Transverse colon (tissue), 4 donors: ENCODE measurements around the gene LRRC4C. TPM values are rescaled to one million over a fixed set of nuclear protein-coding genes. Genes with fewer than 3 reads are reported as not detected.

Source experiments
- DNase-seq: peaks from one replicate; pipeline ENCODE4 v3.0.0-alpha.2; 2019
- H3K27ac ChIP-seq, 4 donors: fragments of 200-600 bp; sonication (generic); 2 replicates each; pipeline ENCODE4 v1.5.1; 2016 to 2018; ENCODE audit warnings: inconsistent platforms in 4 of 4
- H3K27me3 ChIP-seq: fragments of 200-600 bp; sonication (generic); 2 replicates; pipeline ENCODE4 v1.5.1; 2017; ENCODE audit warnings: inconsistent platforms
- H3K36me3 ChIP-seq, 4 donors: fragments of 200-600 bp; sonication (generic); 2 replicates each; pipeline ENCODE4 v1.5.1; 2017 to 2019; ENCODE audit warnings: inconsistent platforms in 4 of 4
- H3K4me1 ChIP-seq, 4 donors: fragments of 200-600 bp; sonication (generic); 2 replicates each; pipeline ENCODE4 v1.5.1; 2017 to 2020; ENCODE audit warnings: inconsistent platforms in 4 of 4
- H3K4me3 ChIP-seq, 4 donors: fragments of 200-600 bp; sonication (generic); 1 replicate in 1 of 4; 2 replicates in 3 of 4; pipeline versions ENCODE4 v1.5.1 to v1.6.1; 2017 to 2019; ENCODE audit warnings: inconsistent platforms in 4 of 4
- H3K9me3 ChIP-seq, 2 donors: fragments of 200-600 bp; sonication (generic); 2 replicates each; pipeline ENCODE4 v1.5.1; 2017 to 2019; ENCODE audit warnings: inconsistent platforms in 2 of 2
- EP300 ChIP-seq: sonication (generic); formaldehyde crosslinking; IDR thresholded peaks from one replicate; pipeline ENCODE4 v1.6.1; 2017; ENCODE audit warnings: antibody characterized with exemption, low read depth
- POLR2A ChIP-seq: fragments of 450-650 bp; IDR thresholded peaks from one replicate; pipeline ENCODE4 v1.6.1; 2016; ENCODE audit warnings: antibody characterized with exemption, mild to moderate bottlenecking, moderate library complexity
- POLR2AphosphoS5 ChIP-seq, 3 donors: sonication (generic); formaldehyde crosslinking; IDR thresholded peaks; one replicate each; pipeline ENCODE4 v1.6.1; 2016; ENCODE audit warnings: antibody characterized with exemption in 3 of 3
- WGBS, 2 donors: methylation state at CpG; one replicate each; pipeline ENCODE4 v1.1.5; 2018; ENCODE audit warnings: low coverage in 1 of 2; 5-methylcytosine and 5-hydroxymethylcytosine counted together
- in situ Hi-C, 4 donors: fragments of 200-750 bp; cut with MboI; loops; one replicate each; pipeline versions ENCODE4 v1.15.0 to v1.15.1; 2017; ENCODE audit warnings: low sequenced_read_pairs in 3 of 4, low pct_ligation_motif_present in 1 of 4, low pct_unique_long_range_greater_than_20kb in 1 of 4
- intact Hi-C: fragments of 100-400 bp; cut with DNase I; formaldehyde crosslinking; loops from one replicate; pipeline ENCODE4 v1.15.1; 2023; ENCODE audit warnings: low total_unique reads
- total RNA-seq, 4 donors: library from RNA; depleted of rRNA; stranded (reverse); fragments of >200 nt; gene quantifications; one replicate each; pipeline ENCODE4 v1.1.0, GENCODE V29; 2016
- TF ChIP-seq, protein P1 (sequence below), 5 experiments: fragments of 200-600 bp in 3 of 5; fragments of 450-650 bp in 2 of 5; sonication (generic) in 3 of 5; IDR thresholded peaks; 1 replicate in 2 of 5; 2 replicates in 3 of 5; pipeline ENCODE4 v1.5.1; 2016 to 2017; ENCODE audit warnings: antibody characterized with exemption in 5 of 5, inconsistent platforms in 3 of 5, mild to moderate bottlenecking in 2 of 5, moderate library complexity in 1 of 5

The LRRC4C gene
- total RNA-seq, 4 donors from 2014 or later: 0.55 to 1.9 (median 0.64) TPM; not detected in 1

DNA sequence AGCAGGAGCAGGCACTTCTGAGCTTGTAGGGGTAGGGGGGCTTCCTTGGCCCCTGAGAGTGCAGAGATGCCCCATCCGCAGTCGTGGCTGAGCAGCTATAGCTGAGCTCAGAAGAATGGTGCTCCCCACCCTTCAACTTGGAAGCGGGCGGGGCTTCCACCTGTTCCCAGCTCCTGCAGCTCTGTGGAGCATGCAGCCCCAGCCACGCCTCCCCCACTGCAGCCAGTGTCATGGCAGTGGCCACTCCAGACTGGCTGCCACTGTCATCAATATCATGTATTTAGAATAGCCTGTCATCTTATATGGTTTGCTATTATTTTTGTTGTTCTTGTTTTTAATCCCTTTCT lies 213.1 kb downstream of the LRRC4C start:
- H3K36me3 ChIP-seq: no peaks in the 10 kb centered on the region
- H3K9me3 ChIP-seq: no peaks in the 10 kb centered on the region
- DNase-seq: no peak
- intact Hi-C loops (no loop called here), in situ Hi-C loops (no loop called here)
- WGBS, 2 donors: 13 to 90% methylated on average over 1 to 5 of the region's 5 CpGs
- H3K27me3 ChIP-seq: no peaks in the 10 kb centered on the region
- TF ChIP-seq POLR2AphosphoS5 (IDR thresholded peaks at IDR 0.05): no peak
- TF ChIP-seq EP300: no peak
- TF ChIP-seq, protein P1, sequence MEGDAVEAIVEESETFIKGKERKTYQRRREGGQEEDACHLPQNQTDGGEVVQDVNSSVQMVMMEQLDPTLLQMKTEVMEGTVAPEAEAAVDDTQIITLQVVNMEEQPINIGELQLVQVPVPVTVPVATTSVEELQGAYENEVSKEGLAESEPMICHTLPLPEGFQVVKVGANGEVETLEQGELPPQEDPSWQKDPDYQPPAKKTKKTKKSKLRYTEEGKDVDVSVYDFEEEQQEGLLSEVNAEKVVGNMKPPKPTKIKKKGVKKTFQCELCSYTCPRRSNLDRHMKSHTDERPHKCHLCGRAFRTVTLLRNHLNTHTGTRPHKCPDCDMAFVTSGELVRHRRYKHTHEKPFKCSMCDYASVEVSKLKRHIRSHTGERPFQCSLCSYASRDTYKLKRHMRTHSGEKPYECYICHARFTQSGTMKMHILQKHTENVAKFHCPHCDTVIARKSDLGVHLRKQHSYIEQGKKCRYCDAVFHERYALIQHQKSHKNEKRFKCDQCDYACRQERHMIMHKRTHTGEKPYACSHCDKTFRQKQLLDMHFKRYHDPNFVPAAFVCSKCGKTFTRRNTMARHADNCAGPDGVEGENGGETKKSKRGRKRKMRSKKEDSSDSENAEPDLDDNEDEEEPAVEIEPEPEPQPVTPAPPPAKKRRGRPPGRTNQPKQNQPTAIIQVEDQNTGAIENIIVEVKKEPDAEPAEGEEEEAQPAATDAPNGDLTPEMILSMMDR (IDR thresholded peaks at IDR 0.05): no peak
- TF ChIP-seq POLR2A: no peak
- H3K27ac ChIP-seq: no peak overlapping the region
- H3K4me1 ChIP-seq: no peaks in the 10 kb centered on the region
- H3K4me3 ChIP-seq: no peak overlapping the region

DNA sequence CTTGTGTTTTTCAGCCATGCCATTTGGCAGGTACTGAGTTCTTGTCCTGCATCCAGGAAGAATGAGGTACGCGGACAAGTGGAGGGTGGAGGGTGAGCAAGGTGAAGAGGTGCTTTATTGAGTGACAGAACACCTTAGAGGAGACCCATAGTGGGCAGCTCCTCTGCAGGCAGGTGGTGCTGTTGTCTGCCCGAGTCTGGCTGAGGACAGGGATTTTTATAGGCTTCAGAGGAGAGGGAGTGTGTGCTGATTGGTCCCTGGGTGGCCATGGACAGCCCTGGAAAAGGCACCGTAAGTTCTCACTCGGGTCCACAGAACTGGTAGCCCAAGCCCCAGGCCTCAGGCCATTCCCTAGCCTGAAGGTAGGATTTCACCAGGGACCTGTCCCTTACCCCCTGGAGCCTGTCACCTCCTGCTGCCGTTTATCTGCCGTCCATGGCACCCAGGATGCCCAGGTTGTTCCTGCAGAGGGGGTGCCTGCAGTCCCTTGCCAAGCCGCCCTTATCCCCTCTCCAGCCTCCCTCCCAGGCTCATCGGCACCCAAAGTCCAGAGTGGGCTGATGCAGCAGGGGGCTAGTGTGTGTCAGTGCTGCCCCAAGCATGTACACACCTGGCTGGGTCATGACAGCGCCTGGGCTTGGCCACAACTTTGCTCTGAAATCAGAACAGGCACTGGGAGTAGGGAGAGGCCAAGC lies 213.6 kb downstream of the LRRC4C start:
- H3K9me3 ChIP-seq: no peaks in the 10 kb centered on the region
- intact Hi-C loops: no loop called here
- H3K27ac ChIP-seq: no peak overlapping the region
- H3K36me3 ChIP-seq: no peaks in the 10 kb centered on the region
- no peak for DNase-seq
- no peak for TF ChIP-seq POLR2AphosphoS5 (IDR thresholded peaks at IDR 0.05)
- TF ChIP-seq EP300: no peak
- TF ChIP-seq, protein P1 (IDR thresholded peaks at IDR 0.05): no peak
- no peak for TF ChIP-seq POLR2A
- WGBS, 2 donors: 87 to 92% methylated on average over 2 to 10 of the region's 10 CpGs
- H3K27me3 ChIP-seq: no peaks in the 10 kb centered on the region
- in situ Hi-C loops: no loop called here
- no peaks in the 10 kb centered on the region for H3K4me1 ChIP-seq
- H3K4me3 ChIP-seq: no peak overlapping the region

DNA sequence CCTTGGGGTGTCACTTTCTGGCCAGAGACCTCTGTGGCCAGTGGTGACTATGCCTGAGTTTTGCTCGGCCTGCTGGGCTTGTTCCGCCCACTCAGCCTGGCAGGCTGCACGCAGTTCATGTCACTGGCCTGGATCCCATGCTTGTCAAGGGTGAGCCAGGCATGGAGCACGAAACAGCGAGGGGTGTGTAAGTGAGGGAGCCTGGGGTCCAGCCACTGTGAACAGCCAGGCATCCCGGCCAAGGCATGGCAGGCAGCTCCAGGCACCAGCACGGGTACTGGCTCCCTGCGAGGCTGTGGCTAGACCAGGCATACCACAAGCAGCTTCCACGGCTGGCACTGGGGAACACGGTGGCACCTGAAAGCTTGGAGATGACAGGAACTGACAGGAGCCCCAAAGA lies 214.3 kb downstream of the LRRC4C start:
- 69 to 83% methylated on average over 2 to 10 of the region's 10 CpGs for WGBS, 2 donors
- intact Hi-C loops: no loop called here
- H3K4me3 ChIP-seq: no peak overlapping the region
- no peak for TF ChIP-seq EP300
- no peak for TF ChIP-seq POLR2AphosphoS5 (IDR thresholded peaks at IDR 0.05)
- no peak for TF ChIP-seq POLR2A
- TF ChIP-seq, protein P1 (IDR thresholded peaks at IDR 0.05): no peak
- no peak for DNase-seq
- H3K9me3 ChIP-seq: no peaks in the 10 kb centered on the region
- in situ Hi-C loops: no loop called here
- H3K36me3 ChIP-seq: no peaks in the 10 kb centered on the region
- no peak overlapping the region for H3K27ac ChIP-seq
- no peaks in the 10 kb centered on the region for H3K4me1 ChIP-seq
- H3K27me3 ChIP-seq: no peaks in the 10 kb centered on the region

DNA sequence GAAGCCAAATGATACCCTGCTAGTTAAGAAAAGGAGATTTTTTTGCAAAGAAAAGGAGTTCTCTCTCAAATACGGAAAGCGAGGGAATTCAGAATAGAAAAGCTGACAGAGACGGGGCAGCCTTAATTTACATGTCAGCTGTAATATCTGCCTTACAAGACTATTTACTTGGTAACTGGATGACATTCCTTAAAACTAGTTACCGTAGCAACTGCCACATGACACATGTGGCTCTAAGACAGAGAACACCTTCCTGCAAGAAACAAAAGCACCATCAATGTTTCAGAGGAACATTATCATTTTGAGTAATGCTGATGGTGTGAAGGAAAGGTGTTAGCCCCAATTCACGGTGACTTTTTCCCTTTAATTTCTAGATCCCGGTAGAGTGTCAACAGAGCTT lies 222.1 kb downstream of the LRRC4C start:
- Histone ChIP-seq H3K4me1 (no peaks in the 10 kb centered on the region), H3K36me3 (no peaks in the 10 kb centered on the region), H3K27me3 (no peaks in the 10 kb centered on the region), H3K27ac (no peak overlapping the region), H3K4me3 (no peak overlapping the region), H3K9me3 (no peaks in the 10 kb centered on the region)
- TF ChIP-seq POLR2AphosphoS5 (IDR thresholded peaks at IDR 0.05) (no peak), POLR2A (no peak), EP300 (no peak)
- TF ChIP-seq, protein P1 (IDR thresholded peaks at IDR 0.05): no peak
- intact Hi-C loops: no loop called here
- DNase-seq: no peak
- in situ Hi-C loops: no loop called here
- WGBS, 2 donors: 24 to 47% methylated on average over 6 of the region's 6 CpGs
